AG09319 (cell line): Measurements from ENCODE around the gene KIFAP3.

Experiments used
- DNase-seq: peaks from one replicate; pipeline ENCODE4 v3.0.0-alpha.2; 2010; ENCODE audit warnings: low read depth; ENCODE audit errors: extremely low read depth
- TF ChIP-seq, protein P1 (sequence below): IDR thresholded peaks from 2 replicates; pipeline ENCODE4 v1.5.1; 2011; ENCODE audit warnings: low read depth, mild to moderate bottlenecking, inconsistent platforms, low read length, moderate library complexity

The KIFAP3 gene

DNA sequence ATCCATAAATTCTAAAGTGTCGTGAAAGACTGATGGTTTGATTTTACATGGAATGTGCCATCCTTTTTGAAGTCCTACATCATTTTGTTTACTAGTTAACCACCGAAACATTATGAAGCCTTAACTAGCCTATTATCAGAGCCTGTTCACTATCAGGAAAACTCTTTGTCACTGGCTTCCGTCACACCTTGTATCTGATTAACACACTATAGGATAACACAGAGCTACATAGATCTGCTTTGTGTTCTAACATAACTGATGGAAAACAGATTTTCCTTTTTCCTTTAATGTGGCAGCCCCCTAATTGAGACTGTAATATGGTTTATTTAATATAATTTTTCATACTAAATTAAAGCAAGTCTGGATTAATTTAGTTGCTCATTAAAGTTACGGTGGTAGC is 106.3 kb downstream of the KIFAP3 start:
- TF ChIP-seq, protein P1, sequence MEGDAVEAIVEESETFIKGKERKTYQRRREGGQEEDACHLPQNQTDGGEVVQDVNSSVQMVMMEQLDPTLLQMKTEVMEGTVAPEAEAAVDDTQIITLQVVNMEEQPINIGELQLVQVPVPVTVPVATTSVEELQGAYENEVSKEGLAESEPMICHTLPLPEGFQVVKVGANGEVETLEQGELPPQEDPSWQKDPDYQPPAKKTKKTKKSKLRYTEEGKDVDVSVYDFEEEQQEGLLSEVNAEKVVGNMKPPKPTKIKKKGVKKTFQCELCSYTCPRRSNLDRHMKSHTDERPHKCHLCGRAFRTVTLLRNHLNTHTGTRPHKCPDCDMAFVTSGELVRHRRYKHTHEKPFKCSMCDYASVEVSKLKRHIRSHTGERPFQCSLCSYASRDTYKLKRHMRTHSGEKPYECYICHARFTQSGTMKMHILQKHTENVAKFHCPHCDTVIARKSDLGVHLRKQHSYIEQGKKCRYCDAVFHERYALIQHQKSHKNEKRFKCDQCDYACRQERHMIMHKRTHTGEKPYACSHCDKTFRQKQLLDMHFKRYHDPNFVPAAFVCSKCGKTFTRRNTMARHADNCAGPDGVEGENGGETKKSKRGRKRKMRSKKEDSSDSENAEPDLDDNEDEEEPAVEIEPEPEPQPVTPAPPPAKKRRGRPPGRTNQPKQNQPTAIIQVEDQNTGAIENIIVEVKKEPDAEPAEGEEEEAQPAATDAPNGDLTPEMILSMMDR, result no peak
- no peak for DNase-seq

GRCh38 chr1:169964206-169964605 is 110.3 kb downstream of the KIFAP3 start:
- TF ChIP-seq, protein P1, result no peak
- no peak for DNase-seq

DNA sequence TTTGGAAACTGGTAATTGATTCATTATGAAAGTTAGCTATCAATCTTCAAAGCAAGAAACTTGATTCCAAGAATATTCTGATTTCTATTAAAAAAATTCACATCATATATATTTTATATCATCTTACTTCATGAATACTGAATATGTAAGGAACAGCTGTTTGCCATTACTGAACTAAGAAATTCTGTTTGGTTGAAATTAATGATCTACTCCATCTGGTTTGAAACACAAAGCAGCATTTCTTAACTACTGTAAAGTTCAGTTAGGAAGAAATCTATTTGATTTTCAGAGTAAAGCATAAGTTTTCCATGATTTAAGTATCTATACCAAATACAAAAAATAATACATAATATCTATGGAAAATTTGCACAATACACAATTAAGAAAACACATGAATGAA is 114.8 kb downstream of the KIFAP3 start:
- TF ChIP-seq, protein P1, result no peak
- DNase-seq, result no peak

- TF ChIP-seq, protein P1, result no peak
- no peak for DNase-seq
Measured at GRCh38 chr1:169958987-169959386, 115.5 kb downstream of the KIFAP3 start.

- TF ChIP-seq, protein P1, result no peak
- DNase-seq, result no peak
Measured at GRCh38 chr1:169957884-169958283, 116.6 kb downstream of the KIFAP3 start.

DNA sequence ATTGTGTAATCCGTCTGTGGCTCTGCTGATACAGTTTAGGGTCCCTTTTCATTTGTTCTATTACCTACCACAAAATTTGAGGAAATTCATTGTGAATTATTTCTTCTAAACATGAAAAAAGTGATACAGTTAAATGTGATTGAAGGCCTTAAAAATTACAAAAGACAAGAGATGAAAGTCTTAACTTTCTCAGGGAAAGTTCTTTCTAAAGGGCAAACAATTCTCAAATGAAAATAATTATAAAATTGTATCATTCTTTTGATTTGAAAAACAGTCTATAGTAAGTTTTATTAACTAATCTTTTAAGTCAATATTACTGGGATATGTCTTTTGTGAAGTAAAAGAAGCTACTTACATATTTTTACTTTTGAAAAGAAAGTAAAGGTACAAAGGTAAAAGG is 123.4 kb downstream of the KIFAP3 start:
- TF ChIP-seq, protein P1, result no peak
- no peak for DNase-seq

DNA sequence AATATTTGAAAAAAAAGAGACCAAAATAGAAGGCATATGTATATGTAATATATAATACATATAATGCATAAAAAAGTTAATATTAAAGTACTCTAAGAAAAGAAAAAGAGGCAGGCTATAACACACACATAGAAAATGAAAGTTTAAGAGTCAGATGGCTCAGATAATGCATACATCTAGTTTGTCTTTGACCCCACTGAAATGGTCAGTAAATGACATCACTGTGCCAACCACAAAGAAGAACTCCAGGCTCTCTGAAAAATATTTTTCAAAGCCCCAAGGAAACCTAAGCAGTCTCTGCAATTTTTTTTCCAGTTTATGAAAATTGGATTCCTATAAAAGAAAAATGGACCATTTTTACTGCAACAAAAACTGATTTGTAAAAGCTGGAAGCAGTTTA is 125.4 kb downstream of the KIFAP3 start:
- DNase-seq, result no peak
- TF ChIP-seq, protein P1, result no peak
